Activated T-cell treated with anti-CD3 and anti-CD28 coated beads for 48 hours (primary cell): ENCODE results near the gene HS6ST1.

Experiments
- DNase-seq: peaks from one replicate; pipeline ENCODE4 v3.0.0-alpha.2; 2020; ENCODE audit warnings: low read depth

Gene HS6ST1

DNA sequence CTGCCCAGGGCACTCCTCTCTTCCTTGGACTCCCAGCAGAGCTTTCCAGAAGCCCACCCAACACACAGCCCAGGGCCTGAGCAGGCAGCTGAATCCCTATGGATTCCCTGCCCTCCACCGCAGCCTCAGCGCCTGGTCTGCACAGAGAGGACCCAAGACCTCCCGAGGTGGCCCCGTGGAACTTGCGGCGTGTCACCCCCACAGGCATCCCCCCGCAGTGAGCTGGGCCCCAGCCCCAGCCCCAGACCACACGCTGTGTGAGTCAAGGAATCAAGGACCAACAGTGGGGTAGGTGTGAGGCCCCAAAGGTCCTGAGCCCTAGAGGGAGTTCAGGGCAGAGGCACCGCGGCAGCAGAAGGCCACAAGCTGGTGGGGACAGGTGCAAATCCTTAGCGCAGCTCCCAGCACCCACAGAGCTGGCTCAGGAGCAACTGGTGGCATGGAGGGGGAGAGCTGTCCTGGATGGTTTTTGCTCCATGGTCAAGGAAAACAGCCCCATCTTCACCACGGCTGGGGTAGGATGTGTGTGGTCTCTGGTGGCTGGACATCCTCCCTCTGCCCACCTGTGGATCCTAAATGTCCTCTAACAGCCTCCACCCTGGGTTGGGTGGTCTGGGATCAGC is 8.5 kb downstream of the HS6ST1 start:
- DNase-seq, result no peak

- DNase-seq, result no peak
Measured at GRCh38 chr2:128309280-128310093, 9.2 kb downstream of the HS6ST1 start.

- no peak for DNase-seq
Measured at GRCh38 chr2:128308889-128309279, 9.8 kb downstream of the HS6ST1 start.

DNA sequence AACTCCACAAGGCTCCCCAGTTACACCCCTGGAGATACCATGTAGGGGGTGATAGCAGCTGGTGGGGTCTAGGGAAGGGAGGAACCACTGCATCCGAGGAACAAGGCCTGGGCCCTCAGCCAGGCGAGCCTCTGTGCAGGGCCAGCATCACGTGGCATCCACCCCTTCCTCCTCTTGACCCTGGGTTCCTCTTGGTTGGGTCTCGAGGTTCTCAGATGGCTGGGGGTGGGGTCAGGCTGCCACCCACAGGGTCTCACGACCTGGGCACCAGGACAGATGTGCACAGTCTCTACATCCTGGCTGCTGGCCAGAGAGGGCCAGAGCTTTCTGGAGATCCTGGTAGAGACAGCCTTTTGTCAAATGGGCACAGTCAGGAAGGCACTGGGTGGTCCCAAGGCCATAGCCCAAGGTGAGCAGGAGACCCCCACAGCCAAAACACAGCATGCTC is 10.4 kb downstream of the HS6ST1 start:
- no peak for DNase-seq

- no peak for DNase-seq
Measured at GRCh38 chr2:128307595-128307994, 11.1 kb downstream of the HS6ST1 start.

DNA sequence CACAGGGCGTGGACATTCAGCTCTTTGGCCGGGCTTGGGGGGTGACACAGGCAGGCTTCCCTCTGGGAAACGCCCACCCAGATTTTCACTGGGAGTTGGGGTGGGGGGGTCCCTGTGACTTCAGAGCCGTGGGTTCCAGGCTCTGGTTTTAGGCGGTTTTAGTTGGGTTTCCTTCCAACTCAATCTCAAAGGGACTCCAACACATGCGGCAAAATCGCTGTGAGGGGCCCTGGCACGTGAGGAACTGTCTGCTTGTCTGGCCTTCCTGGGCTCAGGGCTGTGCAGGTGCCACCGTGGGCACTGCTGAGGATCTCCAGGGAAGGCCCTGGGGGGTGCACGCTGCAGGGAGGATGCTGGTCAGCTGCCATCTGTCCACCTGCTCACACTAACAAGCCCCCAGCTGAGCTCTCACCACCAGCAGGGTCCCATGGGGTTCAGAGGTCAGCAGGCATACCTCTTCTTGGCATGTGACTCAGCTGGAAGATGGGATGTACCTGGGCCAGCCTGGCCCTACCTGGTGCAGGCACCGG is 11.7 kb downstream of the HS6ST1 start:
- no peak for DNase-seq

- no peak for DNase-seq
Measured at GRCh38 chr2:128306081-128306930, 12.4 kb downstream of the HS6ST1 start.

GRCh38 chr2:128305555-128306080 is 13.1 kb downstream of the HS6ST1 start:
- no peak for DNase-seq

DNA sequence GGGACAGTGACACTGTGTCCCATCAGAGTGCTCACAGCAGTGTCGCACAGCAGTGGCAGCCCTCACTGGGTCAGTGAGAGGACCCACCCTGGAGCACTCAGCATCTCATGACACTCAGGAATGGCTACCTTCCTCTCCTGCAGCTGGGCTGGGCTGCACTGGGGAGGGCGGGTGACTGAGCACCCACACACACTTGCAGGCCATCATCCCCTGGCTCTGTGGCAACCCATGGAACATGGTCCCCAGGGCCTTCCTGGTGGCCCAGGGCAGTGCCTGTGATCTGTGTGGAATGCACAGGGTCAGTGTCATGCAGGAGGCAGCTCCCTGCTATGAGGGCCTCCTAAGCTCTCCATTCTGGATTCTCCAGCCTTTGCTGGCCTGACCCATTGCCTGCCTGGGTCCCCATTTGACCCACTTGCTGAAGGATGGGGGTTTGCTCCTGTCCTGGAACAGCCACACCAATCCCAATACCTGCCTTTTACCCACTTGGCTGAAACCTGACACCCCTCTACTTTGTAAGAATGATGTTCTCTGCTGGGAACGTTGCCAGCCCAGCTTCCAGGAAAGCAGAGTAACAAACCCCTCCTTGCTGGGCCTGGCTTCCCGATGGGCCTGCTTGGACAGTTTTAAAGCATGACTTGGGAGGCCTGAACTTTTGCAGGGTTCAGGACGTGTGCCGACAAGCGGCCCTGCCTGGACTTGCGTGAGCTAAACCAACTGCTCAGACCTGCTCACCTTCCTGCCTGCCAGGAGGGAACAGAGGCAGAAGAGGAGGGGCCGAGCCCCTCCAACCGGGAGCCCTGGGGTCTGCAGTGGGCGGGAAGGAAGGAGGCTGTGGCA is 13.7 kb downstream of the HS6ST1 start:
- no peak for DNase-seq

DNA sequence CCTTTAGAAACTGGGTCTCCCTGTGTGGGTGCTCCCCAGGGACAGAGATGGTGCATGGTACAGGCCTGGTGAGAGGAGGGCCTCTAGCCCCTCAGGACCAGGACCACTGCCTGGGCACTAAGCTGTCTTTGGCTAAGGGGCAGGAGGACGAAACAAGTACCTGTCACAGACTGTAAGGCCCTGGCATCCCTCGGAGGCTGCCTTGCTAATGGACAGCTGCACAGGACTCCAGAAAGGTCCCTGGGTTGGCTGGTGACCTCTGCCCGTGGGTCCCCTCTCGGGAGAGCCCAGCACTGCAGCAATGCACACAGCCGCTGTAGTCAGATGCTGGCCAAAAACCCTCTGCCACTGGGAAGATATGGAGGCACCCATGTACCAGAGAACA is 14.3 kb downstream of the HS6ST1 start:
- DNase-seq, result no peak

GRCh38 chr2:128303911-128304310 is 14.8 kb downstream of the HS6ST1 start:
- no peak for DNase-seq

DNA sequence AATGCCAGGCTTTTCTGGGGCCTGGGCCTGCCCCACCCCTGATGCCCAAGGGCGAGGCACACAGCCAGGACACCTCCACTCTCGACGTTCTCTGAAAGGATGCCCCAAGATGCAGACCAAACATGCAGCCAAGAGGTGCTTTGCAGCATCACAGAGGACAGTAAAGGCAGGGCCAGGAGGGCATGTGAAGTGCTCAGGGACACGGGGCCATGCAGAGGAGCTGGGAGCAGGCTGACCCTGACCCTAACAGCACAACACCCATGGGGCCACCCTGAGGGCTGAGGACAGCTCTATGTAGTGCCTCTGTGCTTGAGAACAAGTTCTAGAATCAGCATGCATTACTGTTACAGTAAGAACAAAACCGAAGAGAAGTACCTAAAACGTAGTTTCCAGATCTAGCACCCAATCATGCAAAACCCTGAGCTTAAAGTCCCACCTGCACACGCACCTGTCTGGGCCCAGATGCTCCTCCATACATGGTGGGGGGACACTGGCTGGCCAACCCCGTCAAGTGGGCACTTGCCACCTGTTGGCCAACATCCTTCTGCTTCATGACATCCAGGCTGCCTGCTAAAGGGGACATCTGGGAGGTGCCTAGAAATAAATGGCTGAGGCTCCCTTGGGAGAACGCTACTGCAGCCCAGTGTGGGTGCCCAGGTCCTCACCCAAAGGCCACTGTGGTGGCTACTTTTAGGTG is 15.4 kb downstream of the HS6ST1 start:
- DNase-seq, result no peak

DNA sequence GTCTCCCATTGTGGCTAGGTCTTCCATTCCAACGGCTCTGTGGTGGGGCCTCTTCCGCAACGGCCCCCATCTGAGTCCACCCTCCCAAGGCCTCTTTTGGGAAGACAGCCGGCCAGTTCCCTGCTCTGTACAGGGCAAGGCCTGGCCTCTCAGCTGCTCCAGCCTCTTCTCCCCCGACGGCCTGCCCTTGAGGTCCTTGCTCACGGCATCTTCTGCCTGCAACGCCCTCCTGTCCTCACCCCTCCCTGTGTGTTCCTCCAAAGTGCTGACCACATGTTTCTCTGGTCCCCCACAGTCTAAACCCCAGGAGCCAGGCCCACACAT is 16.0 kb downstream of the HS6ST1 start:
- DNase-seq, result no peak

DNA sequence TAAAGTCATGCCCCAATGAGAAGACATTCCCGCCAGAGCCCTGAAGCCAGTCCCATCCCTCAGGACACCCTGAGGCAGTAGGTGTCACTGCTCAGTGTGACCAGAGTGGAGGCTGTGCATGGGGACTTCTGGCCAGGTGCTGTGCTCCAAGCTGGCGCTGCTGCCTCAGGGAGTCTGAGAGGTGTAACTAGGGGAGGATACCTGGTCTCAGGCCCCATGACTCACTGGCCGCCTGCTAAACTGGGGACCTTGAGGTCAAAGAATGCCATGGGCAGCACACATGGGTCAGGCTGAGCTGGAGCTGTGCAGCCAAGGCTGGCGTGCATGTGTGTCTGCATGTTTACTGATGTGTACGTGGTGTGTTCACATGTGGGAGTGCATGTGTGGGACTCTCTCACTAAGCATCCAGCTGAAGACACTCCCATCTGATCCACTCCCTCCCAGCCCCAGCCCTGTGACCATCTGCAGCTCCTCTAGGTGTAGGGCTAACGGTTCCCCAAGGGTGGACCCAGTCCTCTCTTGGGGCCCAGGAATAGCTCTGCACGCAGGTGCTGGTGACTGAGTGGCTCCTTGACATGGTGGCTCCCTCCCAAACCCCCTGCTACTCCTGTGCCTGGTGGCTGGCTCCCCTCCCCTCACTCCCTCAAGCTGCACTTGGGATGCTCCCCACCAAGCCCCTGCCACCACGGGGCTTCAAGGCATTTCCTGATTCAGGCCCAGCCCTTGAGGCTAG is 16.5 kb downstream of the HS6ST1 start:
- DNase-seq, result no peak

- DNase-seq, result no peak
Measured at GRCh38 chr2:128301501-128301966, 17.1 kb downstream of the HS6ST1 start.

- no peak for DNase-seq
Measured at GRCh38 chr2:128301021-128301420, 17.6 kb downstream of the HS6ST1 start.

DNA sequence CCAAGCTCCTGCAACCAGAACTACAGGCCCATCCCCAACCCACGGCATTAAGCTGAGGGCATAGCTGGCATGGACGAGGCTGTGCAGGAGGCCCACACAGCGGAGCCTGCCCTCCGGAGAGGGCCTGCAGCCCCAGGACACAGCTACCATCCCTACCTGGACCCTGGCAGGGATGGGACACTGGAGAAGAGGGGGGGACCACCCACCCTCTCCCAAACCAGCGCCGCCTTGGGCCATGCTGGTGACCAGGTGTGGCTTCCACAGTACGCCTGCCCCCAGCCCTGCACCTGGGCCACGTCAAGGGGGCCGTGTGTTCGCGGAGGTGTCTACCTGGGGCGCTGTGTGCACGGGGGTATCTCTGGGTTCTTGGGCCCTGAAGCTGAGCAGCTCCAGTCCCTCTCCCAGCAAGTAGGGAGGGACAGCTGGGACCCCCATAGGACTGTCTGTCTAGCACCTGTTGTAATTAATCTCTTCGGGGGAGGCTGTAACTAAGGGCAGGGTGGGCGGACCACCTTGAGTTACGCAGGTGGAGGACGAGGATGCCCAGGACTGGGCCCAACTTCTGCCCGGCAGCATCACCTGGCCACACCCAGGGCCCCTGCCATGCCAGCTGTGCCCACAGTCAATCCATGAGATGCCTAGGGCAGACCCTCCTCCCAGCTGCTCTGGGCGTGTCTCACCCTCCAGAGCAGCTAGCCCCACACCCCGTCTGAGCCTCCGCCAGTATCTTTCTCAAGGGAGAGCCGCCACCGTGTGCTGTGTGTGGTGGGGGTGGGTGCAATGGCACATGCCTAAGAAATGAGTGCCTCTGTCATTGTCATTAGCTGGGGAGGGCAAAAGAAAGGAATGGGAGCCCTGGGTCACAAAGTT is 18.3 kb downstream of the HS6ST1 start:
- no peak for DNase-seq

DNA sequence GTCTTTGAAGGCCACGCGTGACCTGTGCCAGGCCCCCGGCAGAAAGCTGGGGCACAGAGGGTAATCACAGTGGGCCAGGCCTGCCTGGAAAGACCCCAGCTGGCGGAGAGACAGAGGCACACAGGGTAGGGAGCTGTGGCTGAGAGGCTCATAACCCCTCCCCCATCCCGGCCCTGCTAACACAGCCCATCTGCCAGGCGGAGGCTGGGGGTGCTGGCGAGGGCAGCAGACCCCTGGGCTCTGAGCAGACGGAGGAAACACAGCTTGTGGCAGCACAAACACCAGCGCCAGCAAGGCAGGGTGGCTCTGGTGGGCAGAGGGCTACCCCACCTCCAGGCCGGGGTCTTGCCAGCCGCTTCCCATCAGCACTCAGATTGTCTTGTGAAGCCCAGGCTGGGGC is 19.0 kb downstream of the HS6ST1 start:
- no peak for DNase-seq
